ENCODE results near the gene CRIP2.

Gene CRIP2
- total RNA-seq: 0.83 to 8.5 reads per million in 2 experiments

GRCh38 chr14:105474483-105475268 lies at the start of gene CRIP2:
CRIP2 (plus strand) TSS chr14:105474821; CDS start chr14:105474863, 42 bp downstream.
- no peak for DNase-seq (ENCODE audit: low read depth)

GRCh38 chr14:105424861-105425260 lies 49.8 kb upstream of the CRIP2 start:
- no peak for DNase-seq (ENCODE audit: low read depth)

GRCh38 chr14:105425823-105426247 lies 48.8 kb upstream of the CRIP2 start:
- no peak for DNase-seq (ENCODE audit: low read depth)

- no peak for DNase-seq (ENCODE audit: low read depth)
These were observed 48.0 kb upstream of the CRIP2 start for GRCh38 chr14:105426416-105427130.

GRCh38 chr14:105427412-105427811 lies 47.2 kb upstream of the CRIP2 start:
- DNase-seq (ENCODE audit: low read depth): no peak

GRCh38 chr14:105427936-105428485 lies 46.6 kb upstream of the CRIP2 start:
- DNase-seq (ENCODE audit: low read depth): no peak

- DNase-seq (ENCODE audit: low read depth): no peak
These were observed 44.6 kb upstream of the CRIP2 start for GRCh38 chr14:105430042-105430441.

GRCh38 chr14:105430565-105430964 lies 44.1 kb upstream of the CRIP2 start:
- no peak for DNase-seq (ENCODE audit: low read depth)

- DNase-seq (ENCODE audit: low read depth): no peak
These were observed 43.4 kb upstream of the CRIP2 start for GRCh38 chr14:105431256-105431655.

GRCh38 chr14:105432657-105433056 lies 42.0 kb upstream of the CRIP2 start:
- DNase-seq (ENCODE audit: low read depth): no peak

- DNase-seq (ENCODE audit: low read depth): no peak
These were observed 41.4 kb upstream of the CRIP2 start for GRCh38 chr14:105433161-105433605.

- DNase-seq (ENCODE audit: low read depth): no peak
These were observed 38.2 kb upstream of the CRIP2 start for GRCh38 chr14:105436402-105436801.

- no peak for DNase-seq (ENCODE audit: low read depth)
These were observed 37.5 kb upstream of the CRIP2 start for GRCh38 chr14:105436891-105437722.

- no peak for DNase-seq (ENCODE audit: low read depth)
These were observed 36.7 kb upstream of the CRIP2 start for GRCh38 chr14:105437723-105438500.

GRCh38 chr14:105439179-105439578 lies 35.4 kb upstream of the CRIP2 start:
- no peak for DNase-seq (ENCODE audit: low read depth)

GRCh38 chr14:105439710-105440553 lies 34.7 kb upstream of the CRIP2 start:
- DNase-seq (ENCODE audit: low read depth): no peak

GRCh38 chr14:105440554-105440900 lies 34.1 kb upstream of the CRIP2 start:
- DNase-seq (ENCODE audit: low read depth): no peak

- DNase-seq (ENCODE audit: low read depth): no peak
These were observed 33.6 kb upstream of the CRIP2 start for GRCh38 chr14:105440992-105441391.

- DNase-seq (ENCODE audit: low read depth): no peak
These were observed 32.5 kb upstream of the CRIP2 start for GRCh38 chr14:105442125-105442524.

- DNase-seq (ENCODE audit: low read depth): no peak
These were observed 31.8 kb upstream of the CRIP2 start for GRCh38 chr14:105442834-105443233.

All from T follicular helper cell (primary cell).